ENCODE data around the gene TAPBPL.

DNA sequence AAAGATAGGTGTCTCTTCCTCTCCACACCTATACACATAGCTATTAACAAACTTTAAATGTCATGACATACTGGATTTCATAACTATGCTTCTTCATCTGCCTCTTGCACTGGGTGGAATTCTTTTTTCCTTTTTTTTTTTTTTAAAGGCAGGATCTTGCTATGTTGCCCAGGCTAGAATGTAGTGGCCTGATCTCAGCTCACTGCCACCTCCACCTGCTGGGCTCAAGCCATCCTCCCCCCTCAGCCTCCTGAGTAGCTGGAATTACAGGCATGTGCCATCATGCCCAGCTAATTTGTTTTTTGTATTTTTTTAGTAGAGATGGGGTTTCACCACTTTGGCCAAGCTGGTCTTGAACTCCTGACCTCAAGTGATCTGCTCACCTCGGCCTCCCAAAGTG is 36.4 kb downstream of the TAPBPL start:
- no peak for TF ChIP-seq POLR2A (IDR thresholded peaks at IDR 0.05; ENCODE audit: low read depth, low read length)
- no peak for TF ChIP-seq CTCF (conservative IDR thresholded peaks at IDR 0.05; ENCODE audit: low read depth, low read length)
- TF ChIP-seq FOS (IDR thresholded peaks at IDR 0.05; ENCODE audit: low read depth, low read length), result no peak
- TF ChIP-seq CEBPB (IDR thresholded peaks at IDR 0.05; ENCODE audit: low read depth, low read length), result no peak
- TF ChIP-seq MAFK (IDR thresholded peaks at IDR 0.05; ENCODE audit: low read depth, low read length), result no peak
- TF ChIP-seq RAD21 (IDR thresholded peaks at IDR 0.05; ENCODE audit: low read length), result no peak
- no peak for TF ChIP-seq RCOR1 (IDR thresholded peaks at IDR 0.05; ENCODE audit: insufficient replicate concordance, low read length)
- TF ChIP-seq RFX5 (IDR thresholded peaks at IDR 0.05; ENCODE audit: low read depth, low read length), result no peak
